Fibroblast of pulmonary artery (primary cell): ENCODE measurements around the gene HELZ2.

Experiments used
- DNase-seq: peaks from one replicate; pipeline ENCODE4 v3.0.0-alpha.2; 2010; ENCODE audit warnings: low read depth
- H3K4me3 ChIP-seq: replicated peaks from 2 replicates; pipeline ENCODE4 v1.5.1; 2011; ENCODE audit warnings: low read depth, mild to moderate bottlenecking, control low read depth, low read length, moderate library complexity
- CTCF ChIP-seq: IDR thresholded peaks from 2 replicates; pipeline ENCODE4 v1.5.1; 2011; ENCODE audit warnings: mild to moderate bottlenecking, control low read depth, low read length, inconsistent platforms; ENCODE audit errors: missing control alignments

Gene HELZ2

GRCh38 chr20:63586797-63587196 is 12.8 kb upstream of the HELZ2 start:
- no peak for DNase-seq
- TF ChIP-seq CTCF, result no peak
- H3K4me3 ChIP-seq, result no peak overlapping the region

- no peak for DNase-seq
Measured at GRCh38 chr20:63585616-63586565, 11.9 kb upstream of the HELZ2 start.

GRCh38 chr20:63582382-63583063 is 8.5 kb upstream of the HELZ2 start:
- no peak for TF ChIP-seq CTCF
- DNase-seq, result no peak
- H3K4me3 ChIP-seq, result no peak overlapping the region

More at GRCh38 chr20:63585616-63586565, 11.9 kb upstream of the HELZ2 start:
- TF ChIP-seq CTCF, result no peak
- H3K4me3 ChIP-seq, result no peak overlapping the region

- peak; percentile 61 for DNase-seq
- peak; percentile 57 for TF ChIP-seq CTCF
Measured at GRCh38 chr20:63580796-63581461, 6.9 kb upstream of the HELZ2 start.

GRCh38 chr20:63579017-63579694 is 5.1 kb upstream of the HELZ2 start:
- TF ChIP-seq CTCF, result no peak
- H3K4me3 ChIP-seq, result no peak overlapping the region
- no peak for DNase-seq

More at GRCh38 chr20:63580796-63581461, 6.9 kb upstream of the HELZ2 start:
- H3K4me3 ChIP-seq, result no peak overlapping the region

GRCh38 chr20:63578224-63579016 is 4.4 kb upstream of the HELZ2 start:
- DNase-seq, result no peak
- no peak overlapping the region for H3K4me3 ChIP-seq
- TF ChIP-seq CTCF, result no peak
